Body of pancreas (tissue), 4 donors: ENCODE data around the gene PEMT.

ENCODE experiments used
- POLR2A ChIP-seq, 3 donors: fragments of 450-650 bp; IDR thresholded peaks; one replicate each; pipeline ENCODE4 v1.6.1; 2016; ENCODE audit warnings: antibody characterized with exemption in 3 of 3, mild to moderate bottlenecking in 2 of 3
- TF ChIP-seq, protein P1 (sequence below), 7 experiments: fragments of 450-650 bp in 4 of 7; fragments of 200-600 bp in 3 of 7; sonication (generic) in 3 of 7; IDR thresholded peaks; one replicate each; pipeline ENCODE4 v1.5.1; 2016 to 2019; ENCODE audit warnings: antibody characterized with exemption in 7 of 7

DNA sequence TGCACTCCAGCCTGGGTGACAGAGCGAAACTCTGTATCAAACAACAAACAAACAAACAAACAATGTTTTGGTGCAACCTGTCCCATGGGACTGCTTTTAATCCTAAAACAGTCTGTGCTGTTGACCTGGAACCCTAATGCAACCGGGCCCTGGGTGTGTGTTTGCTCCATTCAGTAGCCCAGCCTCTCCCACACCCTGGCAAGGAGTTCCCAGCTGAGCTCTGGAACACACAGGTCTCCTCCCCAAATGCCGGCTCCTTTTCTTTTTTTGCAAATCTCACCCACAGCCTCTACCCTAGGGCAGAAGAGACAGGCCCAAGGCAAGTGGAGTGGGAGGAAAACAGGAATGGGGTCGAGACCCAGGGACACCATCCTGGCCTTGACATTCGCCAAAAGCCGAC, 65.6 kb downstream of the PEMT start:
- TF ChIP-seq, protein P1, sequence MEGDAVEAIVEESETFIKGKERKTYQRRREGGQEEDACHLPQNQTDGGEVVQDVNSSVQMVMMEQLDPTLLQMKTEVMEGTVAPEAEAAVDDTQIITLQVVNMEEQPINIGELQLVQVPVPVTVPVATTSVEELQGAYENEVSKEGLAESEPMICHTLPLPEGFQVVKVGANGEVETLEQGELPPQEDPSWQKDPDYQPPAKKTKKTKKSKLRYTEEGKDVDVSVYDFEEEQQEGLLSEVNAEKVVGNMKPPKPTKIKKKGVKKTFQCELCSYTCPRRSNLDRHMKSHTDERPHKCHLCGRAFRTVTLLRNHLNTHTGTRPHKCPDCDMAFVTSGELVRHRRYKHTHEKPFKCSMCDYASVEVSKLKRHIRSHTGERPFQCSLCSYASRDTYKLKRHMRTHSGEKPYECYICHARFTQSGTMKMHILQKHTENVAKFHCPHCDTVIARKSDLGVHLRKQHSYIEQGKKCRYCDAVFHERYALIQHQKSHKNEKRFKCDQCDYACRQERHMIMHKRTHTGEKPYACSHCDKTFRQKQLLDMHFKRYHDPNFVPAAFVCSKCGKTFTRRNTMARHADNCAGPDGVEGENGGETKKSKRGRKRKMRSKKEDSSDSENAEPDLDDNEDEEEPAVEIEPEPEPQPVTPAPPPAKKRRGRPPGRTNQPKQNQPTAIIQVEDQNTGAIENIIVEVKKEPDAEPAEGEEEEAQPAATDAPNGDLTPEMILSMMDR (IDR thresholded peaks at IDR 0.05) = no peak
- TF ChIP-seq POLR2A (IDR thresholded peaks at IDR 0.05) = no peak
